K562 (cell line): ENCODE results near the gene SLC39A11. TPM values are rescaled to one million over a fixed set of nuclear protein-coding genes. Genes with fewer than 3 reads are reported as not detected.

Experiments
- ATAC-seq: fragments of 200-7000 bp; cut with Tn5 transposase; 3 replicates; pipeline ENCODE4 v1.9.1; 2020; ENCODE audit warnings: moderate library complexity
- BruUV-seq: library from RNA; stranded (reverse); fragments of 400-500 nt; replicated peaks from 2 replicates; lab custom pipeline; 2021; lab: Mats Ljungman, UMichigan
- CTCF ChIA-PET: fragments of 300-600 bp; formaldehyde crosslinking; extraction: SDS; loops from one replicate; lab custom pipeline; 2021; ENCODE audit warnings: low intra/inter-chr PET ratio; lab: Yijun Ruan, JAX
- POLR2A ChIA-PET: fragments of 300-600, 350-650 bp; sonication (Branson Sonifier 250); formaldehyde crosslinking; extraction: SDS; loops from one replicate; lab custom pipeline; 2021; ENCODE audit warnings: antibody characterized with exemption, inconsistent platforms; lab: Yijun Ruan, JAX
- DNase-seq, 4 experiments: peaks; one replicate each; pipeline versions ENCODE4 v3.0.0 to v3.0.0-alpha.2; 2011 to 2018; ENCODE audit warnings: low spot score in 3 of 4, mixed read lengths in 3 of 4; ENCODE audit errors: extremely low read depth in 1 of 4
- FAIRE-seq: peaks from 2 replicates; lab custom pipeline; 2011; peaks lifted over from hg19 to GRCh38; lab: Jason Lieb, UNC
- H2AFZ ChIP-seq: 2 replicates; pipeline ENCODE4 v1.6.0; 2011; ENCODE audit warnings: low read depth, low read length, control low read depth, inconsistent platforms
- H3K27ac ChIP-seq: fragments of 200-600 bp; 3 replicates; pipeline ENCODE4 v1.8.0; 2011; ENCODE audit warnings: low read depth, mild to moderate bottlenecking, control low read depth, inconsistent platforms, low read length, moderate library complexity, mixed read lengths; ENCODE audit errors: extremely low read depth
- H3K27me3 ChIP-seq, 2 experiments: fragments of 300-600 bp in 1 of 2; 2 replicates in 1 of 2; 3 replicates in 1 of 2; pipeline versions ENCODE4 v1.6.0 to v1.8.0; 2011; ENCODE audit warnings: inconsistent platforms in 2 of 2, low read length in 2 of 2, mild to moderate bottlenecking in 1 of 2, mixed read lengths in 1 of 2, moderate library complexity in 1 of 2; ENCODE audit not compliant: control insufficient read depth in 2 of 2, insufficient read depth in 2 of 2
- H3K36me3 ChIP-seq: fragments of 300-600 bp; 3 replicates; pipeline ENCODE4 v1.8.0; 2011; ENCODE audit warnings: mild to moderate bottlenecking, low read length, inconsistent platforms; ENCODE audit not compliant: control insufficient read depth, insufficient read depth
- H3K4me1 ChIP-seq, 2 experiments: fragments of 200-600 bp in 1 of 2; replicated peaks in 1 of 2; 2 replicates in 1 of 2; 3 replicates in 1 of 2; pipeline versions ENCODE4 v1.5.1 to v1.8.0; 2011; ENCODE audit warnings: inconsistent platforms in 2 of 2, low read length in 2 of 2, mild to moderate bottlenecking in 1 of 2, mixed read lengths in 1 of 2, moderate library complexity in 1 of 2; ENCODE audit not compliant: control insufficient read depth in 2 of 2, insufficient read depth in 2 of 2
- H3K4me2 ChIP-seq: 2 replicates; pipeline ENCODE4 v1.6.1; 2011; ENCODE audit warnings: low read length, control low read depth, inconsistent platforms, mixed read lengths; ENCODE audit not compliant: insufficient read depth
- H3K4me3 ChIP-seq: fragments of 200-600 bp; sonication (generic), shearing (Covaris generic); 2 replicates; pipeline ENCODE4 v1.5.1; 2016; ENCODE audit warnings: control low read depth, inconsistent platforms
- H3K79me2 ChIP-seq: fragments of 200-600 bp; 3 replicates; pipeline ENCODE4 v1.8.0; 2011; ENCODE audit warnings: low read length, inconsistent platforms; ENCODE audit not compliant: control insufficient read depth, insufficient read depth
- H3K9ac ChIP-seq, 2 experiments: 2 replicates each; pipeline versions ENCODE4 v1.6.0 to v1.6.1; 2011; ENCODE audit warnings: low read depth in 2 of 2, low read length in 2 of 2, control low read depth in 1 of 2, inconsistent platforms in 1 of 2, mild to moderate bottlenecking in 1 of 2, mixed read lengths in 1 of 2; ENCODE audit not compliant: insufficient read depth in 1 of 2
- H3K9me1 ChIP-seq: one replicate; pipeline ENCODE4 v1.6.0; 2011; ENCODE audit warnings: inconsistent platforms, mild to moderate bottlenecking, low read length, moderate library complexity; ENCODE audit not compliant: control insufficient read depth, insufficient read depth
- H3K9me3 ChIP-seq: replicated peaks from 2 replicates; pipeline ENCODE4 v1.5.1; 2011; ENCODE audit warnings: low read depth, low read length, inconsistent platforms; ENCODE audit not compliant: control insufficient read depth, insufficient read depth
- H4K20me1 ChIP-seq: replicated peaks from 2 replicates; pipeline ENCODE4 v1.6.1; 2011; ENCODE audit warnings: low read length, inconsistent platforms, mixed read lengths; ENCODE audit not compliant: control insufficient read depth, insufficient read depth
- ARNT ChIP-seq, 2 experiments: fragments of 450-650 bp; IDR thresholded peaks; 2 replicates each; pipeline ENCODE4 v1.6.1; 2016; ENCODE audit warnings: mild to moderate bottlenecking in 1 of 2
- BRCA1 ChIP-seq, 2 experiments: fragments of 450-650 bp in 1 of 2; sonication (generic) in 1 of 2; formaldehyde crosslinking in 1 of 2; IDR thresholded peaks; 2 replicates each; pipeline versions ENCODE4 v1.5.0 to v1.6.1; 2017 to 2020; ENCODE audit warnings: mild to moderate bottlenecking in 1 of 2, missing genetic modification reagents in 1 of 2
- DACH1 ChIP-seq: fragments of 450-650 bp; IDR thresholded peaks from 2 replicates; pipeline ENCODE4 v1.6.1; 2018; ENCODE audit not compliant: partially characterized antibody
- FOXP1 ChIP-seq: sonication (generic); formaldehyde crosslinking; IDR thresholded peaks from 2 replicates; pipeline ENCODE4 v1.8.0; 2022; ENCODE audit warnings: mild to moderate bottlenecking, missing genetic modification reagents
- GABPB2 ChIP-seq: fragments of 250-450 bp; sonication (Bioruptor Pico); conservative IDR thresholded peaks from 2 replicates; pipeline ENCODE4 v1.5.1; 2021; ENCODE audit warnings: mild to moderate bottlenecking
- ILK ChIP-seq: fragments of 450-650 bp; IDR thresholded peaks from 2 replicates; pipeline ENCODE4 v1.6.1; 2016; ENCODE audit warnings: missing genetic modification characterization, low read depth, mild to moderate bottlenecking, missing compliant biosample characterization, moderate library complexity, borderline replicate concordance
- KLF6 ChIP-seq: fragments of 250-450 bp; sonication (Bioruptor Pico); IDR thresholded peaks from 2 replicates; pipeline ENCODE4 v1.4.0; 2020; ENCODE audit warnings: mild to moderate bottlenecking, moderate library complexity, borderline replicate concordance
- MECOM ChIP-seq: fragments of 250-450 bp; sonication (Bioruptor Pico); IDR thresholded peaks from 2 replicates; pipeline ENCODE4 v1.8.0; 2022; ENCODE audit warnings: inconsistent platforms
- MTA3 ChIP-seq: fragments of 450-650 bp; formaldehyde crosslinking; IDR thresholded peaks from 2 replicates; pipeline ENCODE4 v1.6.1; 2017; ENCODE audit warnings: mild to moderate bottlenecking, borderline replicate concordance
- MYBL2 ChIP-seq, 2 experiments: fragments of 450-650 bp in 1 of 2; sonication (generic) in 1 of 2; formaldehyde crosslinking in 1 of 2; IDR thresholded peaks; 2 replicates each; pipeline versions ENCODE4 v1.6.1 to v1.8.1; 2017 to 2022; ENCODE audit warnings: borderline replicate concordance in 1 of 2, inconsistent platforms in 1 of 2, low read depth in 1 of 2, mild to moderate bottlenecking in 1 of 2, missing genetic modification reagents in 1 of 2, moderate library complexity in 1 of 2
- MYNN ChIP-seq, 2 experiments: sonication (generic); formaldehyde crosslinking in 1 of 2; IDR thresholded peaks; 2 replicates each; pipeline versions ENCODE4 v1.5.0 to v1.6.1; 2016 to 2020; ENCODE audit warnings: antibody characterized with exemption in 1 of 2, missing genetic modification reagents in 1 of 2
- PHTF2 ChIP-seq: fragments of 250-450 bp; sonication (Bioruptor Pico); IDR thresholded peaks from 2 replicates; pipeline ENCODE4 v1.5.0; 2021; ENCODE audit warnings: mild to moderate bottlenecking
- SIRT6 ChIP-seq: IDR thresholded peaks from one replicate; pipeline ENCODE4 v1.6.1; 2012; ENCODE audit warnings: low read depth, mild to moderate bottlenecking, control low read depth, inconsistent platforms, low read length, moderate library complexity
- ZNF133 ChIP-seq: fragments of 250-450 bp; sonication (Bioruptor Pico); IDR thresholded peaks from 2 replicates; pipeline ENCODE4 v1.4.0; 2020; ENCODE audit warnings: mild to moderate bottlenecking
- ZNF184 ChIP-seq: sonication (generic); formaldehyde crosslinking; IDR thresholded peaks from 2 replicates; pipeline ENCODE4 v1.5.0; 2020; ENCODE audit warnings: missing genetic modification reagents
- ZNF445 ChIP-seq: fragments of 250-450 bp; sonication (Bioruptor Pico); IDR thresholded peaks from 2 replicates; pipeline ENCODE4 v1.4.0; 2020; ENCODE audit warnings: low read depth, mild to moderate bottlenecking, moderate library complexity
- ZNF79 ChIP-seq: fragments of 250-450 bp; sonication (Bioruptor Pico); IDR thresholded peaks from 2 replicates; pipeline ENCODE4 v1.4.0; 2020; ENCODE audit warnings: low read depth, mild to moderate bottlenecking, moderate library complexity
- WGBS: fragments of 100-300 bp; shearing (Covaris generic); methylation state at CpG from one replicate; pipeline ENCODE4 v1.1.6; 2016; ENCODE audit warnings: low coverage, mixed read lengths; ENCODE audit not compliant: insufficient coverage; ENCODE audit errors: missing lambda C conversion rate; 5-methylcytosine and 5-hydroxymethylcytosine counted together
- in situ Hi-C: fragments of 300-500 bp; cut with MboI; formaldehyde crosslinking; loops from 4 replicates; pipeline ENCODE4 v1.15.0; 2018; ENCODE audit warnings: inconsistent platforms, mixed read lengths
- intact Hi-C: fragments of 100-400 bp; cut with micrococcal nuclease; formaldehyde crosslinking; loops from 2 replicates; pipeline ENCODE4 v1.14.2; 2022
- polyA plus RNA-seq, 8 experiments: library from polyadenylated mRNA; depleted of rRNA in 4 of 8; stranded (reverse) in 5 of 8; unstranded in 3 of 8; fragments of >200 nt; fragmentation: Nextera tagmentation in 2 of 8; fragmentation: Illumina TruSeq in 1 of 8; extraction: Ambion mirVana in 2 of 8; extraction: Trizol in 1 of 8; gene quantifications; 2 replicates each; pipeline versions ENCODE4 v1.2.1 to v1.2.3, GENCODE V29; 2011 to 2014; ENCODE audit warnings: inconsistent platforms in 1 of 8, missing spikeins in 1 of 8
- total RNA-seq, 7 experiments: library from RNA; depleted of rRNA in 6 of 7; stranded (reverse); fragments of >200 nt in 6 of 7; fragmentation: Illumina TruSeq in 2 of 7; extraction: Trizol in 2 of 7; gene quantifications; 2 replicates each; pipeline versions ENCODE4 v1.2.1 to v1.2.3, GENCODE V29; 2011 to 2021; ENCODE audit warnings: low replicate concordance in 1 of 7
- TF ChIP-seq, protein P1 (sequence below): fragments of 200-800 bp; sonication (Bioruptor generic); IDR thresholded peaks from 2 replicates; pipeline ENCODE4 v1.6.1; 2016; ENCODE audit warnings: missing genetic modification characterization, missing compliant biosample characterization

SLC39A11 gene
- total and polyA plus RNA-seq, 9 of the 15 experiments (the other 6 are each of a cell fraction or from before 2014, with no cell fraction given), result 10.5 to 26.4 (median 13.4) TPM

DNA sequence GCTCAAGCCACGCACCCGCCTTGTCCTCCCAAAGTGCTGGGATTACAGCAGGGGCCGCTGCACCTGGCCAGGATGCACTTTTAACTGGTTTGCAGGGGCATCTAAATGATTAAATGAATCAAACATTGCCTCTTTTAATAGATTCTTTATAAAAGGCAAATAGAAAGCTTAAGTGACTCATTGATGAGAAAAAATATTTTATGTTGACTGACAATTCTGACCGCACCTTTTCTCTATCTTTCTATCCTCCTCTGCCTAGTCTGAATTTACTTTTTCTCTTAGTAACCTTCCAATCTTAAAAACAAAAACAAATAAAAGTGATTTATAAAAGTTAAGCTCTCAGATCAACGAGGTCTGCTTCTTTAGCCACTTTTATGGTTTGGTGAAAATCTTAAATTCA lies 35.3 kb downstream of the SLC39A11 start:
- POLR2A ChIA-PET, result no interaction called here

More for the DNA sequence above, 35.3 kb downstream of the SLC39A11 start:
- no peak overlapping the region for H3K4me3 ChIP-seq
- no peaks in the 10 kb centered on the region for H3K27me3 ChIP-seq
- no peaks in the 10 kb centered on the region for H3K79me2 ChIP-seq
- no peak for FAIRE-seq
- no peaks in the 10 kb centered on the region for H3K36me3 ChIP-seq
- intact Hi-C loops, result no loop called here
- H2AFZ ChIP-seq, result no peak overlapping the region
- H3K9me3 ChIP-seq, result no peaks in the 10 kb centered on the region
- no peak overlapping the region for H3K4me2 ChIP-seq
- CTCF ChIA-PET, result no interaction called here
- H3K4me1 ChIP-seq, result no peaks in the 10 kb centered on the region
- BruUV-seq, result no TSS peak
- in situ Hi-C loops, result no loop called here
- H4K20me1 ChIP-seq, result no peaks in the 10 kb centered on the region
- 68% methylated on average over 5 of the region's 5 CpGs for whole genome bisulfite sequencing
- TF ChIP-seq MTA3 (no peak), DACH1 (no peak), SIRT6 (no peak), ZNF79 (CRISPR knock-in tag) (no peak), FOXP1 (CRISPR knock-in tag) (no peak), ZNF184 (CRISPR knock-in tag) (no peak), ZNF133 (no peak), ZNF445 (no peak), MYBL2 (IDR thresholded peaks at IDR 0.05; ENCODE audit: low read depth) (no peak), MYBL2 (CRISPR knock-in tag; IDR thresholded peaks at IDR 0.05; ENCODE audit: borderline replicate concordance) (no peak), KLF6 (CRISPR knock-in tag) (no peak), MYNN (IDR thresholded peaks at IDR 0.05) (no peak), MYNN (CRISPR knock-in tag; IDR thresholded peaks at IDR 0.05) (no peak), ARNT (IDR thresholded peaks at IDR 0.05) (no peak), MECOM (no peak), PHTF2 (CRISPR knock-in tag) (no peak), GABPB2 (no peak), BRCA1 (IDR thresholded peaks at IDR 0.05) (no peak), BRCA1 (CRISPR knock-in tag; IDR thresholded peaks at IDR 0.05) (no peak), ILK (no peak)
- TF ChIP-seq, protein P1, sequence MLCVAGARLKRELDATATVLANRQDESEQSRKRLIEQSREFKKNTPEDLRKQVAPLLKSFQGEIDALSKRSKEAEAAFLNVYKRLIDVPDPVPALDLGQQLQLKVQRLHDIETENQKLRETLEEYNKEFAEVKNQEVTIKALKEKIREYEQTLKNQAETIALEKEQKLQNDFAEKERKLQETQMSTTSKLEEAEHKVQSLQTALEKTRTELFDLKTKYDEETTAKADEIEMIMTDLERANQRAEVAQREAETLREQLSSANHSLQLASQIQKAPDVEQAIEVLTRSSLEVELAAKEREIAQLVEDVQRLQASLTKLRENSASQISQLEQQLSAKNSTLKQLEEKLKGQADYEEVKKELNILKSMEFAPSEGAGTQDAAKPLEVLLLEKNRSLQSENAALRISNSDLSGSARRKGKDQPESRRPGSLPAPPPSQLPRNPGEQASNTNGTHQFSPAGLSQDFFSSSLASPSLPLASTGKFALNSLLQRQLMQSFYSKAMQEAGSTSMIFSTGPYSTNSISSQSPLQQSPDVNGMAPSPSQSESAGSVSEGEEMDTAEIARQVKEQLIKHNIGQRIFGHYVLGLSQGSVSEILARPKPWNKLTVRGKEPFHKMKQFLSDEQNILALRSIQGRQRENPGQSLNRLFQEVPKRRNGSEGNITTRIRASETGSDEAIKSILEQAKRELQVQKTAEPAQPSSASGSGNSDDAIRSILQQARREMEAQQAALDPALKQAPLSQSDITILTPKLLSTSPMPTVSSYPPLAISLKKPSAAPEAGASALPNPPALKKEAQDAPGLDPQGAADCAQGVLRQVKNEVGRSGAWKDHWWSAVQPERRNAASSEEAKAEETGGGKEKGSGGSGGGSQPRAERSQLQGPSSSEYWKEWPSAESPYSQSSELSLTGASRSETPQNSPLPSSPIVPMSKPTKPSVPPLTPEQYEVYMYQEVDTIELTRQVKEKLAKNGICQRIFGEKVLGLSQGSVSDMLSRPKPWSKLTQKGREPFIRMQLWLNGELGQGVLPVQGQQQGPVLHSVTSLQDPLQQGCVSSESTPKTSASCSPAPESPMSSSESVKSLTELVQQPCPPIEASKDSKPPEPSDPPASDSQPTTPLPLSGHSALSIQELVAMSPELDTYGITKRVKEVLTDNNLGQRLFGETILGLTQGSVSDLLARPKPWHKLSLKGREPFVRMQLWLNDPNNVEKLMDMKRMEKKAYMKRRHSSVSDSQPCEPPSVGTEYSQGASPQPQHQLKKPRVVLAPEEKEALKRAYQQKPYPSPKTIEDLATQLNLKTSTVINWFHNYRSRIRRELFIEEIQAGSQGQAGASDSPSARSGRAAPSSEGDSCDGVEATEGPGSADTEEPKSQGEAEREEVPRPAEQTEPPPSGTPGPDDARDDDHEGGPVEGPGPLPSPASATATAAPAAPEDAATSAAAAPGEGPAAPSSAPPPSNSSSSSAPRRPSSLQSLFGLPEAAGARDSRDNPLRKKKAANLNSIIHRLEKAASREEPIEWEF (CRISPR knock-in tag), result no peak
- H3K27ac ChIP-seq, result no peak overlapping the region
- no peak for ATAC-seq
- no peaks in the 10 kb centered on the region for H3K9me1 ChIP-seq
- DNase-seq, result no peak
- no peak overlapping the region for H3K9ac ChIP-seq
